ENCODE data around the gene RXYLT1.
"Not testable (repeated sequence)": the region's sequence is repeated elsewhere in the genome, so short reads cannot be mapped to it uniquely, and the experiment has no call there.

The RXYLT1 gene

DNA sequence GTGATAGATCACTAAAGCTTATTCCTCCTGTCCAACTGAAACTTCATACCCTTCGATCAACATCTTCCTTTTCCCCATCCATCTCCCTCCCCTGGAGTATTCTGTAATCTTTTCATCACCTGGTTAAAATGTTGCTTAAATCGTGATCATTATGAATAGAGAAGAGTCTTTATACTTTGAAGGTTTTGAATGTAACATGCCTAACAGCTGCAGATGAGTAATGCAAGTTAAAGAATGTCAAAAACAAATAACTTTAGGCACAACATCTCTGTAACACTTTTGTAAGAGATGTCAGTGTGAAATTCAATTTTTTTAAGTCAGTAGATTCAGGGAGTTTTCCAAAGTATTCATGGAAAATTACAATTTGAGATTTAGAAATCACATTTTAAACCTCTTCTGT lies 25.0 kb downstream of the RXYLT1 start:
- DNase-seq: no peak

GRCh38 chr12:63805704-63806672 lies 26.3 kb downstream of the RXYLT1 start:
- peak; percentile 79 to 84 for DNase-seq

GRCh38 chr12:63808631-63809030 lies 28.9 kb downstream of the RXYLT1 start:
- DNase-seq: no peak

DNA sequence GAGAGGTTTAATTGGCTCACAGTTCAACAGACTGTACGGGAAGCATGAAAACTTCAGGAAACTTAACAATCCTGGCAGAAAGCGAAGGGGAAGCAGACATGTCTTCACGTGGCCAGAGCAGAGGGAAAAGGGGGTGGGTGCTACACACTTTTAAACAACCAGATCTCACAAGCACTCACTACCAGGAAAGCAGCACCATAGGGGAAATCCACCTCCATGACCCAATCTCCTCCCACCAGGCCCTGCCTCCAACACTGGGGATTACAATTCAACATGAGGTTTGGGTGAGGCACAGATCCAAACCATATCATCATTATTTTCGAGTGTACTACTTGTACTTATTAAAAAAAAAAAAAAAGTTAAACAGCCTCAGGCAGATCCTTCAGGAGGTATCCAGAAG lies 29.9 kb downstream of the RXYLT1 start:
- no peak for DNase-seq

GRCh38 chr12:63811334-63811733 lies 31.6 kb downstream of the RXYLT1 start:
- no peak for DNase-seq

DNA sequence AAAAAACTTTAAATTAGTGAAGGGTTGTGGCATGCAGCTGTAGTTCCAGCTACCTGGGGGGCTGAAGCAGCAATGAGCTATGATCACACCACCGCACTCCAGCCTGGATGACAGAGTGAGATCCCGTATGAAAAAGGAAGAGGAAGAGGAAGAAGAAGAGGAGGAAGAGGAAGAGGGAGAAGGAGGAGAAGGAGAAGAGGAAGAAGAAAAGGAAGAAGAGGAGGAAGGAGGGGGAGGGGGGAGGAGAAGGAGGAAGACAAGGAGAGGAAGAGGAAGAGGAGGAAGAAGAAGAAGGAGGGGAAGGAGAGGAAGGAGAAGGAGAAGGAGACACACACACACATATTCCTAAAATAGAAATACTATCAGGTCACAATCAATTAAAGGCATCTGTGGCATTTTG lies 32.0 kb downstream of the RXYLT1 start:
- no peak for DNase-seq

DNA sequence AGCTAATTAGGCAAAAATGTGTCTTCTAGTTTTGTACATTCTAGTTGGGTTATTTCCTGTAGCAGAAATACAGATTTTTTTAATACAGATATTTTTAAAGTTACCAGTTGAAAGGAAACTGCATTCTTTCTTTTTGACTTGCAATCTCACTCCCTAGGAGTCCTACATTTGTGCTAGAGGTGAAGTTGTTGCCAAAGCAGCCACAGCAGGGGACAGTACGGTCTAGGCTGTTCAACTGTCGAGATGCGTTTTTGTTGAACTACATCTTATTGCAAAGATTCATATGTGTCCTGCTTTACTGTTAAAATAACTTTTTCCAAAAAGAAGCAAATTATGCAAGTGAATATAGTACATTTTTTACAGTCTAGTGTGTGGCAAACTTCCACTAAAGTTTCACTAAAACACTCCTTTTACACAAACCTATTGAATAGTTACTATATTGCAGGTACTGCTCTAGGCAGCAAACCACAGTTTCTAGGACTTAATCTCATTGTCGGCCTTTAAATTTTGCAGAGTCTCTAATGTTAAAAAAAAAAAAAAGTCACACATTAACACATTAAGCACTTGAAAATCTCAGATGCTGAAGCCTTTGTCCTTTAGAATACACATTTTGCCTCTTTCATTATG lies 34.5 kb downstream of the RXYLT1 start:
- DNase-seq: no peak

GRCh38 chr12:63815482-63815852 lies 35.8 kb downstream of the RXYLT1 start:
- no peak for DNase-seq

GRCh38 chr12:63816031-63816430 lies 36.3 kb downstream of the RXYLT1 start:
- no peak for DNase-seq

- DNase-seq: no peak
Observed at GRCh38 chr12:63820427-63820826, 40.7 kb downstream of the RXYLT1 start.

GRCh38 chr12:63821781-63822251 lies 42.1 kb downstream of the RXYLT1 start:
- DNase-seq: no peak

GRCh38 chr12:63822352-63822751 lies 42.6 kb downstream of the RXYLT1 start:
- no peak for DNase-seq

DNA sequence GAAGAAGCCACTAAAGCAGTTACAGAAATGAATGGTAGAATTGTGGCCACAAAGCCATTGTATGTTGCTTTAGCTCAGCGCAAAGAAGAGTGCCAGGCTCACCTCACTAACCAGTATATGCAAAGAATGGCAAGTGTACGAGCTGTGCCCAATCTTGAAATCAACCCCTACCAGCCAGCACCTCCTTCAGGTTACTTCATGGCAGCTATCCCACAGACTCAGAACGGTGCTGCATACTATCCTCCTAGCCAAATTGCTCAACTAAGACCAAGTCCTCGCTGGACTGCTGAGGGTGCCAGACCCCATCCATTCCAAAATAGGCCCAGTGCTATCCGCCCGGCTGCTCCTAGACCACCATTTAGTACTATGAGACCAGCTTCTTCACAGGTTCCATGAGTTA lies 43.3 kb downstream of the RXYLT1 start:
- no peak for DNase-seq

- peak; percentile 47 to 66 for DNase-seq
Observed at GRCh38 chr12:63826006-63826585, 46.4 kb downstream of the RXYLT1 start.

DNA sequence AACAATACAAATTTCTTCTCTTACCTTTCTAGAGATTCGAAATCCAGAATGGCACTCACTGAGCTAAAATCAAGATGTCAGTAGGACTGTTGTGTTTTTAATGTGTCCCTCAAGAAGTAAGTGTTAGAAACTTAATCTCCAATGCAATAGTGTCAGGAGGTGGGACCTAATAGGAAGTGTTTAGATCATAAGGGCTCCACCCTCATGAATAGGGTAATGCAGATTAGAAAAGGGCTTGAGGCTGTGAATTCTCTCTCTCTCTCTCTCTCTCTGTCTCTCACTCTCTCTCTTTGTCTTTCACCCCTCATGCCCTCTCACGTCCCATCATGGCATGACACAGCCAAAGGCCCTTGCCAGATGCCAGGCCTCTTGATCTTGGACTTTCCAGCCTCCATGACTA lies 49.2 kb downstream of the RXYLT1 start:
- no peak for DNase-seq

GRCh38 chr12:63836046-63836445 lies 56.3 kb downstream of the RXYLT1 start:
- no peak for DNase-seq

DNA sequence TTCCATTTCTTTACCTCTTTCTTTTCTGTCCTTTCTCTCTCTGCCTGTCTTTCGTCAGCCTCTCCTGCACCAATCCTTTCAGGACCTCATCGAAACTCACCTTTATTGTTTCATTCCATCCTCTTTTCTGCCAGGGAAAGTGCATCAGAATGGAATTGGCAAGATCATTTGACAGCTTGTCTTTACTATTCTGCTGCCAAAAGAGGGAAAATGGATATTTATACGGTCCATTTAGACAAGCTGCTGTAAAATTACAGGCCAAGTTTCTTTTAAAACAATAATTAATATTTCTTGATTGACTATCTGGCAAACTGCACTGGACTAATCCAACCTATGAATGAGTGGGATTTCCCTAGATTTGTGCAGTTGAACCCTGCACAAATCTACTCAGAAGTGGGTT lies 57.2 kb downstream of the RXYLT1 start:
- no peak for DNase-seq

DNA sequence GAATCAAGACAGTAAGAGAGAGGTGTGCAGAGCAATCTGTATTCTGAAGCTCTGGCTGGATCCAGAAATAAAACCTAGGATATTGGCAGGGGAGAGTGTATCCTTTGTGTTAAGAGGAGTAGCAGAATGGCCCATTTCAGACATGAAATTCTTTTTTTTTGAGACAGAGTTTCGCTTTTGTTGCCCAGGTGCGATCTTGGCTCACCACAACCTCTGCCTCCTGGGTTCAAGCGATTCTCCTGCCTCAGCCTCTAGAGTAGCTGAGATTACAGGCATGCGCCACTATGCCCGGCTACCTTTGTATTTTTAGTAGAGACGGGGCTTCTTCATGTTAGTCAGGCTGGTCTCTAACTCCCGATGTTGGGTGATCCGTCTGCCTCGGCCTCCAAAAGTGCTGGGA lies 58.7 kb downstream of the RXYLT1 start:
- no peak for DNase-seq

DNA sequence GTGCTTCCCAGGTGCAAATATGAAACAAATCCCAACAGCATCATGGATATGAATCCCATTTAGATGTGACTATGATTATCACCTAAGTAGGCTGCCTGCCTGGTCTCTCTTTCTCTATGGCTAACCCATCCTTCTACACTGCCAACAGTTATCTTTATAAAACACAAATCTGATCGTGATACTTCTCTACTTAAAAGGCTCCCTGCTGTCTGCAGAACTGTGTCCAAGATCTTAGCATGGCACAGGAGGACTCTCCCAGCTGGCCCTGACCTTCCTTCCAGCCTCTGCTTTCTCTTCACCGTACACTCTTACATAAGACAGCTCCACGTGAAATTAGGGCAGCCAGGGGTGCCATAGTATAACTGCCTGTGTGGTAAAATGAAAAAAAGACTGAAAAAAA lies 61.3 kb downstream of the RXYLT1 start:
- DNase-seq: no peak

DNA sequence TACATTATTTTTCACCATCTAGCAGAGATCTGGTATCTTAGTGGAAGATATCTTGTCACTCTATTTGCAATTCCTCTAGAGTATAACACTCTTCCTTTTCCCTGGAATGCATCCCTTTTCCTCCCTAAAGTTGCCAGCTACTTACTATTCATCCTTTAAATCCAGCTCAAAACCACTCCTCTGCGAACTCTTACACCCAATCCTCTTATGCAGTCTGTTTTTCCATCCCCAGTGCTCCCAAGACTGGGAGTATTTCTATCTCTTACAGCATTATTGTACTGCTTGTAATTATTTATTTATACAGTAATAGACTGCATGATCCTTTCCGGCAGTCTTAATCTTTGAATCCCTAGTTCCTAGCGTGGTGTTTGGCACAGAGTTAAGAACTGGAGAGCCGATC lies 61.9 kb downstream of the RXYLT1 start:
- no peak for DNase-seq

GRCh38 chr12:63842750-63843149 lies 63.0 kb downstream of the RXYLT1 start:
- DNase-seq: not testable (repeated sequence)

DNA sequence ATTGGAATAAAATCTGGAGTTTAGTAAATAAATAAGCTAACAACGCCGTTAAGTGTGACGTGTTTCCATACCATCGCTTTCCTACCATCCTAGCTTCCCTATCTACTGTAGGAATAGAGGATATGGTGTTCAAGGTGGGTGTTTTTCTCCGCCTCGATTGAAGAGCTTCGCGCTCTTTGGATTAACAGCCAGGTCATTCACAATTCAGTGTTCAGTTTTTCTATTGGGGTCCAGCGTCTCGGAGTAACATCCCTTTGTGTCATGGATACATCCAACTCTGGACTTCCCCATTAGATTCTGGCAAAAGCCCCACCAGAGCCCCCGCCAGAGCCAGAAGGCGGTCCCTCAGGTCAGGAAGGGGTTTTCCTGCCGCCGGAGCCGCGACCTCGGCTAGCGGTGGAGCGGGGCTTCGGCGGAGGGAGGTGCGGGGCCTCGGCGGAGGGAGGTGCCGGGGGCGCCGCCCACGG lies 63.6 kb downstream of the RXYLT1 start:
- DNase-seq: peak in 1 of 2 experiments; percentile 76

GRCh38 chr12:63843721-63844390 lies 64.1 kb downstream of the RXYLT1 start:
- peak; percentile 87 to 97 for DNase-seq
